Left forelimb (tissue), 1 donor: ENCODE measurements around the gene GLG1.
"Not testable (repeated sequence)": the region's sequence is repeated elsewhere in the genome, so short reads cannot be mapped to it uniquely, and the experiment has no call there.

Experiments
- DNase-seq: peaks from one replicate; pipeline ENCODE4 v3.0.0-alpha.2; 2018; ENCODE audit warnings: low spot score

The GLG1 gene

GRCh38 chr16:74537746-74538145 lies 69.2 kb downstream of the GLG1 start:
- not testable (repeated sequence) for DNase-seq

- DNase-seq, result not testable (repeated sequence)
Observed at GRCh38 chr16:74534650-74535049, 72.3 kb downstream of the GLG1 start.

- DNase-seq, result no peak
Observed at GRCh38 chr16:74524926-74525325, 82.0 kb downstream of the GLG1 start.

GRCh38 chr16:74524117-74524516 lies 82.8 kb downstream of the GLG1 start:
- DNase-seq, result no peak

- DNase-seq, result not testable (repeated sequence)
Observed at GRCh38 chr16:74523706-74524105, 83.2 kb downstream of the GLG1 start.

- no peak for DNase-seq
Observed at GRCh38 chr16:74522160-74522559, 84.8 kb downstream of the GLG1 start.

- DNase-seq, result no peak
Observed at GRCh38 chr16:74521691-74522090, 85.2 kb downstream of the GLG1 start.

GRCh38 chr16:74518934-74519333 lies 88.0 kb downstream of the GLG1 start:
- not testable (repeated sequence) for DNase-seq

GRCh38 chr16:74511961-74512360 lies 95.0 kb downstream of the GLG1 start:
- no peak for DNase-seq

- DNase-seq, result no peak
Observed at GRCh38 chr16:74505011-74505410, 101.9 kb downstream of the GLG1 start.

- DNase-seq, result no peak
Observed at GRCh38 chr16:74503412-74503811, 103.5 kb downstream of the GLG1 start.

GRCh38 chr16:74501484-74502478 lies 105.1 kb downstream of the GLG1 start:
- no peak for DNase-seq

GRCh38 chr16:74500907-74501306 lies 106.0 kb downstream of the GLG1 start:
- DNase-seq, result no peak

GRCh38 chr16:74499114-74499513 lies 107.8 kb downstream of the GLG1 start:
- no peak for DNase-seq

GRCh38 chr16:74497761-74498160 lies 109.2 kb downstream of the GLG1 start:
- no peak for DNase-seq

- no peak for DNase-seq
Observed at GRCh38 chr16:74496054-74496453, 110.9 kb downstream of the GLG1 start.

GRCh38 chr16:74492976-74493375 lies 113.9 kb downstream of the GLG1 start:
- DNase-seq, result no peak

GRCh38 chr16:74487634-74488495 lies 119.0 kb downstream of the GLG1 start:
- DNase-seq, result no peak

GRCh38 chr16:74485916-74486315 lies 121.0 kb downstream of the GLG1 start:
- DNase-seq, result no peak

- DNase-seq, result no peak
Observed at GRCh38 chr16:74480150-74481029, 126.5 kb downstream of the GLG1 start.

GRCh38 chr16:74477226-74477625 lies 129.7 kb downstream of the GLG1 start:
- DNase-seq, result no peak

- DNase-seq, result no peak
Observed at GRCh38 chr16:74474416-74474815, 132.5 kb downstream of the GLG1 start.
